Effector CD8-positive, alpha-beta T cell (primary cell): ENCODE results near the gene ZNF467.

ENCODE experiments used
- DNase-seq: peaks from one replicate; lab custom pipeline; 2025; lab: John Stamatoyannopoulos, UW

Gene ZNF467

GRCh38 chr7:149809215-149809614 is 35.8 kb upstream of the ZNF467 start:
- no peak for DNase-seq

- DNase-seq: no peak
Measured at GRCh38 chr7:149808311-149808710, 34.9 kb upstream of the ZNF467 start.

- DNase-seq: no peak
Measured at GRCh38 chr7:149806726-149807125, 33.3 kb upstream of the ZNF467 start.

- DNase-seq: no peak
Measured at GRCh38 chr7:149804106-149804505, 30.7 kb upstream of the ZNF467 start.

- DNase-seq: no peak
Measured at GRCh38 chr7:149803551-149804074, 30.2 kb upstream of the ZNF467 start.

- no peak for DNase-seq
Measured at GRCh38 chr7:149802966-149803365, 29.6 kb upstream of the ZNF467 start.

GRCh38 chr7:149801816-149802215 is 28.4 kb upstream of the ZNF467 start:
- DNase-seq: no peak

- DNase-seq: no peak
Measured at GRCh38 chr7:149801002-149801566, 27.7 kb upstream of the ZNF467 start.

- DNase-seq: no peak
Measured at GRCh38 chr7:149800169-149800555, 26.8 kb upstream of the ZNF467 start.

GRCh38 chr7:149799397-149800168 is 26.2 kb upstream of the ZNF467 start:
- DNase-seq: peak; percentile 47

- DNase-seq: no peak
Measured at GRCh38 chr7:149797771-149798170, 24.4 kb upstream of the ZNF467 start.

GRCh38 chr7:149796287-149796860 is 23.0 kb upstream of the ZNF467 start:
- no peak for DNase-seq

- no peak for DNase-seq
Measured at GRCh38 chr7:149795126-149795525, 21.7 kb upstream of the ZNF467 start.

- DNase-seq: no peak
Measured at GRCh38 chr7:149794661-149795060, 21.3 kb upstream of the ZNF467 start.

GRCh38 chr7:149793261-149793660 is 19.9 kb upstream of the ZNF467 start:
- DNase-seq: no peak

- no peak for DNase-seq
Measured at GRCh38 chr7:149792220-149792595, 18.8 kb upstream of the ZNF467 start.

- no peak for DNase-seq
Measured at GRCh38 chr7:149791411-149792219, 18.2 kb upstream of the ZNF467 start.

- DNase-seq: no peak
Measured at GRCh38 chr7:149790754-149791360, 17.5 kb upstream of the ZNF467 start.

- no peak for DNase-seq
Measured at GRCh38 chr7:149790146-149790548, 16.8 kb upstream of the ZNF467 start.

- no peak for DNase-seq
Measured at GRCh38 chr7:149789101-149789500, 15.7 kb upstream of the ZNF467 start.

- no peak for DNase-seq
Measured at GRCh38 chr7:149788300-149788851, 15.0 kb upstream of the ZNF467 start.
